HG03571 (cell line): ENCODE data around the gene PUS1.
"Not testable (repeated sequence)": the region's sequence is repeated elsewhere in the genome, so short reads cannot be mapped to it uniquely, and the experiment has no call there.

Experiments
- ATAC-seq: cut with Tn5 transposase; IDR thresholded peaks from one replicate; pipeline ENCODE4 v1.9.1; 2021; ENCODE audit not compliant: unreplicated experiment

The PUS1 gene

GRCh38 chr12:131928711-131929580 lies at the start of gene PUS1:
TSS of gene PUS1 (plus strand) at chr12:131929276. CDS start at chr12:131929723, 447 bp downstream.
- peak; percentile 60 for ATAC-seq

GRCh38 chr12:131882804-131883520 lies 46.1 kb upstream of the PUS1 start:
- no peak for ATAC-seq

GRCh38 chr12:131883521-131883900 lies 45.6 kb upstream of the PUS1 start:
- no peak for ATAC-seq

GRCh38 chr12:131885076-131885475 lies 44.0 kb upstream of the PUS1 start:
- ATAC-seq, result not testable (repeated sequence)

- no peak for ATAC-seq
These were observed 43.5 kb upstream of the PUS1 start for GRCh38 chr12:131885543-131886057.

GRCh38 chr12:131891722-131892121 lies 37.4 kb upstream of the PUS1 start:
- not testable (repeated sequence) for ATAC-seq

- no peak for ATAC-seq
These were observed 36.1 kb upstream of the PUS1 start for GRCh38 chr12:131892711-131893604.

- no peak for ATAC-seq
These were observed 35.3 kb upstream of the PUS1 start for GRCh38 chr12:131893605-131894312.

- peak; percentile 78 for ATAC-seq
These were observed 34.7 kb upstream of the PUS1 start, which contains the start of gene ULK1 for GRCh38 chr12:131894313-131894860. TSS of gene ULK1 (plus strand) at chr12:131894622. CDS start at chr12:131895002, 380 bp downstream.

- no peak for ATAC-seq
These were observed 34.0 kb upstream of the PUS1 start for GRCh38 chr12:131894981-131895639.

GRCh38 chr12:131895640-131896079 lies 33.4 kb upstream of the PUS1 start:
- ATAC-seq, result no peak

GRCh38 chr12:131896080-131896810 lies 32.8 kb upstream of the PUS1 start:
- ATAC-seq, result peak; percentile 47

GRCh38 chr12:131896811-131897270 lies 32.2 kb upstream of the PUS1 start:
- no peak for ATAC-seq

GRCh38 chr12:131897276-131897675 lies 31.8 kb upstream of the PUS1 start:
- no peak for ATAC-seq

- no peak for ATAC-seq
These were observed 31.2 kb upstream of the PUS1 start for GRCh38 chr12:131897875-131898274.

GRCh38 chr12:131900397-131900796 lies 28.7 kb upstream of the PUS1 start:
- ATAC-seq, result no peak

- ATAC-seq, result no peak
These were observed 27.4 kb upstream of the PUS1 start for GRCh38 chr12:131901431-131902331.
